ENCODE data around the gene SLC8A2. TPM values are rescaled to one million over a fixed set of nuclear protein-coding genes. Genes with fewer than 3 reads are reported as not detected.

Gene SLC8A2
- total RNA-seq = 0.04 TPM
- polyA plus RNA-seq (ENCODE audit: insufficient read depth in 1 of 8, insufficient read length in 8 of 8, low replicate concordance in 1 of 8) = under 1 TPM; 0.11 to 0.49 (median 0.26) TPM
- long read RNA-seq, donor 1 = 0 reads
- long read RNA-seq, donor 2 = 0 reads
- long read RNA-seq, donor 3 = 0 reads
- long read RNA-seq, donor 4 = 0 reads
- long read RNA-seq, donor 5 = 0 reads
- long read RNA-seq, donor 6 = 0 reads
- long read RNA-seq, donor 7 = 0 reads
- long read RNA-seq, donor 8 = 0 reads
- long read RNA-seq, donor 9 = 0 reads
- long read RNA-seq, donor 10 = 0 reads
- long read RNA-seq, donor 11 = 0 reads

- H3K9me3 ChIP-seq (replicated peaks; ENCODE audit: control insufficient read depth, low read depth, low read length) = no peaks in the 10 kb centered on the region
- no peak within 1 kb of the TSS for H3K4me3 ChIP-seq (ENCODE audit: low read length)
- H3K4me1 ChIP-seq (ENCODE audit: control insufficient read depth, insufficient read depth, low read length) = peaks cover 9% of the 10 kb centered on the region
- peaks cover 6% of the 10 kb centered on the region for H3K36me3 ChIP-seq (ENCODE audit: control insufficient read depth, insufficient read depth, low read length)
- no peak within 1 kb of the TSS for H3K27ac ChIP-seq (ENCODE audit: low read length)
- peaks cover 51% of the 10 kb centered on the region for H3K27me3 ChIP-seq (ENCODE audit: control insufficient read depth, insufficient read depth, low read length)
- WGBS (ENCODE audit: insufficient coverage) = 3% methylated on average over 5 of the region's 29 CpGs
- DNase-seq = peak; percentile 93
Observed at GRCh38 chr19:47471733-47472457, at the start of gene SLC8A2. TSS of gene SLC8A2 (minus strand) at chr19:47471893. CDS start at chr19:47466403, 5,490 bp downstream.

- Histone ChIP-seq H3K4me1 (ENCODE audit: control insufficient read depth, insufficient read depth, low read length) (peaks cover 3% of the 10 kb centered on the region), H3K36me3 (ENCODE audit: control insufficient read depth, insufficient read depth, low read length) (no peaks in the 10 kb centered on the region), H3K27me3 (ENCODE audit: control insufficient read depth, insufficient read depth, low read length) (peaks cover 16% of the 10 kb centered on the region), H3K9me3 (replicated peaks; ENCODE audit: control insufficient read depth, low read depth, low read length) (no peaks in the 10 kb centered on the region), H3K4me3 (ENCODE audit: low read length) (no peak overlapping the region), H3K27ac (ENCODE audit: low read length) (no peak overlapping the region)
- no peak for DNase-seq
- 43% methylated on average over 4 of the region's 6 CpGs for WGBS (ENCODE audit: insufficient coverage)
Observed at GRCh38 chr19:47520839-47521238, 49.1 kb upstream of the SLC8A2 start.

GRCh38 chr19:47520343-47520806 is 48.7 kb upstream of the SLC8A2 start:
- Histone ChIP-seq H3K9me3 (replicated peaks; ENCODE audit: control insufficient read depth, low read depth, low read length) (no peaks in the 10 kb centered on the region), H3K36me3 (ENCODE audit: control insufficient read depth, insufficient read depth, low read length) (no peaks in the 10 kb centered on the region), H3K27ac (ENCODE audit: low read length) (no peak overlapping the region), H3K4me1 (ENCODE audit: control insufficient read depth, insufficient read depth, low read length) (peaks cover 7% of the 10 kb centered on the region), H3K4me3 (ENCODE audit: low read length) (no peak overlapping the region), H3K27me3 (ENCODE audit: control insufficient read depth, insufficient read depth, low read length) (peaks cover 16% of the 10 kb centered on the region)
- DNase-seq = no peak
- WGBS (ENCODE audit: insufficient coverage) = 61% methylated on average over 6 of the region's 10 CpGs

- Histone ChIP-seq H3K4me1 (ENCODE audit: control insufficient read depth, insufficient read depth, low read length) (peaks cover 12% of the 10 kb centered on the region), H3K4me3 (ENCODE audit: low read length) (no peak overlapping the region), H3K9me3 (replicated peaks; ENCODE audit: control insufficient read depth, low read depth, low read length) (no peaks in the 10 kb centered on the region), H3K36me3 (ENCODE audit: control insufficient read depth, insufficient read depth, low read length) (no peaks in the 10 kb centered on the region), H3K27me3 (ENCODE audit: control insufficient read depth, insufficient read depth, low read length) (peaks cover 16% of the 10 kb centered on the region), H3K27ac (ENCODE audit: low read length) (no peak overlapping the region)
- no peak for DNase-seq
- WGBS (ENCODE audit: insufficient coverage) = 60% methylated on average over 3 of the region's 9 CpGs
Observed at GRCh38 chr19:47518854-47519253, 47.2 kb upstream of the SLC8A2 start.

- Histone ChIP-seq H3K27me3 (ENCODE audit: control insufficient read depth, insufficient read depth, low read length) (peaks cover 16% of the 10 kb centered on the region), H3K4me1 (ENCODE audit: control insufficient read depth, insufficient read depth, low read length) (peaks cover 19% of the 10 kb centered on the region), H3K9me3 (replicated peaks; ENCODE audit: control insufficient read depth, low read depth, low read length) (no peaks in the 10 kb centered on the region), H3K36me3 (ENCODE audit: control insufficient read depth, insufficient read depth, low read length) (no peaks in the 10 kb centered on the region), H3K27ac (ENCODE audit: low read length) (no peak overlapping the region), H3K4me3 (ENCODE audit: low read length) (no peak overlapping the region)
- WGBS (ENCODE audit: insufficient coverage) = 63% methylated on average over 1 of the region's 4 CpGs
- DNase-seq = no peak
Observed at GRCh38 chr19:47518139-47518538, 46.4 kb upstream of the SLC8A2 start.

GRCh38 chr19:47514869-47515588 is 43.3 kb upstream of the SLC8A2 start, which contains the start of gene NAPA:
TSS of gene NAPA (minus strand) at chr19:47515063. CDS start at chr19:47514940, 123 bp downstream.
- Histone ChIP-seq H3K4me3 (ENCODE audit: low read length) (peak within 1 kb of the TSS; percentile 100), H3K27me3 (ENCODE audit: control insufficient read depth, insufficient read depth, low read length) (peaks cover 2% of the 10 kb centered on the region), H3K9me3 (replicated peaks; ENCODE audit: control insufficient read depth, low read depth, low read length) (no peaks in the 10 kb centered on the region), H3K4me1 (ENCODE audit: control insufficient read depth, insufficient read depth, low read length) (peaks cover 50% of the 10 kb centered on the region), H3K27ac (ENCODE audit: low read length) (peak within 1 kb of the TSS; percentile 99), H3K36me3 (ENCODE audit: control insufficient read depth, insufficient read depth, low read length) (peaks cover 7% of the 10 kb centered on the region)
- DNase-seq = peak; percentile 100
- under 1% methylated on average over 76 of the region's 78 CpGs for WGBS (ENCODE audit: insufficient coverage)

GRCh38 chr19:47514151-47514868 is 42.6 kb upstream of the SLC8A2 start:
- Histone ChIP-seq H3K27me3 (ENCODE audit: control insufficient read depth, insufficient read depth, low read length) (peaks cover 2% of the 10 kb centered on the region), H3K36me3 (ENCODE audit: control insufficient read depth, insufficient read depth, low read length) (peaks cover 13% of the 10 kb centered on the region), H3K27ac (ENCODE audit: low read length) (peak overlapping the region; percentile 99), H3K4me1 (ENCODE audit: control insufficient read depth, insufficient read depth, low read length) (peaks cover 56% of the 10 kb centered on the region), H3K4me3 (ENCODE audit: low read length) (peak overlapping the region; percentile 100), H3K9me3 (replicated peaks; ENCODE audit: control insufficient read depth, low read depth, low read length) (no peaks in the 10 kb centered on the region)
- no peak for DNase-seq
- 7% methylated on average over 40 of the region's 40 CpGs for WGBS (ENCODE audit: insufficient coverage)

GRCh38 chr19:47512948-47513319 is 41.2 kb upstream of the SLC8A2 start:
- Histone ChIP-seq H3K27me3 (ENCODE audit: control insufficient read depth, insufficient read depth, low read length) (no peaks in the 10 kb centered on the region), H3K4me3 (ENCODE audit: low read length) (no peak overlapping the region), H3K4me1 (ENCODE audit: control insufficient read depth, insufficient read depth, low read length) (peaks cover 65% of the 10 kb centered on the region), H3K27ac (ENCODE audit: low read length) (peak overlapping the region; percentile 20), H3K36me3 (ENCODE audit: control insufficient read depth, insufficient read depth, low read length) (peaks cover 13% of the 10 kb centered on the region), H3K9me3 (replicated peaks; ENCODE audit: control insufficient read depth, low read depth, low read length) (no peaks in the 10 kb centered on the region)
- 68% methylated on average over 8 of the region's 8 CpGs for WGBS (ENCODE audit: insufficient coverage)
- DNase-seq = no peak

GRCh38 chr19:47512183-47512947 is 40.7 kb upstream of the SLC8A2 start:
- peaks cover 71% of the 10 kb centered on the region for H3K4me1 ChIP-seq (ENCODE audit: control insufficient read depth, insufficient read depth, low read length)
- no peaks in the 10 kb centered on the region for H3K9me3 ChIP-seq (replicated peaks; ENCODE audit: control insufficient read depth, low read depth, low read length)
- H3K27ac ChIP-seq (ENCODE audit: low read length) = peak overlapping the region; percentile 60
- no peaks in the 10 kb centered on the region for H3K27me3 ChIP-seq (ENCODE audit: control insufficient read depth, insufficient read depth, low read length)
- no peak for DNase-seq
- peaks cover 13% of the 10 kb centered on the region for H3K36me3 ChIP-seq (ENCODE audit: control insufficient read depth, insufficient read depth, low read length)
- H3K4me3 ChIP-seq (ENCODE audit: low read length) = no peak overlapping the region
- 65% methylated on average over 11 of the region's 11 CpGs for WGBS (ENCODE audit: insufficient coverage)

Data from muscle of leg (tissue), 16 donors.